Skeletal muscle tissue (tissue), 4 donors: Measurements from ENCODE around the gene RAPGEFL1. TPM values are rescaled to one million over a fixed set of nuclear protein-coding genes. Genes with fewer than 3 reads are reported as not detected.

Experiments used
- H3K27ac ChIP-seq: one replicate; pipeline ENCODE4 v1.7.0; 2013; ENCODE audit warnings: mild to moderate bottlenecking, low read depth, low read length, inconsistent platforms
- H3K27me3 ChIP-seq, 3 donors: one replicate each; pipeline ENCODE4 v1.7.0; 2013; ENCODE audit warnings: low read length in 3 of 3; ENCODE audit not compliant: control insufficient read depth in 3 of 3, insufficient read depth in 3 of 3
- H3K36me3 ChIP-seq, 3 donors: one replicate each; pipeline ENCODE4 v1.7.0; 2013; ENCODE audit warnings: low read length in 3 of 3; ENCODE audit not compliant: control insufficient read depth in 3 of 3, insufficient read depth in 3 of 3
- H3K4me1 ChIP-seq, 3 donors: one replicate each; pipeline ENCODE4 v1.7.0; 2013; ENCODE audit warnings: low read length in 3 of 3, mild to moderate bottlenecking in 3 of 3; ENCODE audit not compliant: control insufficient read depth in 3 of 3, insufficient read depth in 3 of 3
- H3K4me3 ChIP-seq, 3 donors: one replicate each; pipeline ENCODE4 v1.7.0; 2013; ENCODE audit warnings: low read length in 3 of 3
- H3K9ac ChIP-seq, 3 donors: one replicate each; pipeline ENCODE4 v1.7.0; 2013; ENCODE audit warnings: low read length in 3 of 3, mild to moderate bottlenecking in 3 of 3, moderate library complexity in 2 of 3, low read depth in 1 of 3
- H3K9me3 ChIP-seq, 3 donors: one replicate each; pipeline ENCODE4 v1.7.0; 2013; ENCODE audit warnings: low read length in 3 of 3; ENCODE audit not compliant: control insufficient read depth in 3 of 3
- total RNA-seq: library from RNA; depleted of rRNA; stranded (reverse); fragments of >200 nt; gene quantifications from one replicate; pipeline ENCODE4 v1.2.3, GENCODE V29; 2014
- donor health status: Osteomylitis.

Gene RAPGEFL1
- total RNA-seq, 1 donor from 2014 or later, result 1.0 TPM

- Histone ChIP-seq H3K27ac (no peak overlapping the region), H3K4me1 (peaks cover 5 to 23% (median 8%) of the 10 kb centered on the region in 3 donors), H3K4me3 (no peak overlapping the region), H3K9ac (no peak overlapping the region), H3K27me3 (no peaks in the 10 kb centered on the region), H3K36me3 (peaks cover 23 to 42% (median 36%) of the 10 kb centered on the region in 3 donors), H3K9me3 (no peaks in the 10 kb centered on the region)
Measured at GRCh38 chr17:40150276-40150675, 27.0 kb upstream of the RAPGEFL1 start.

- Histone ChIP-seq H3K9ac (no peak overlapping the region), H3K36me3 (peaks cover 19 to 36% (median 36%) of the 10 kb centered on the region in 3 donors), H3K9me3 (no peaks in the 10 kb centered on the region), H3K4me3 (no peak overlapping the region), H3K4me1 (peaks cover 9 to 23% (median 9%) of the 10 kb centered on the region in 3 donors), H3K27me3 (no peaks in the 10 kb centered on the region), H3K27ac (no peak overlapping the region)
Measured at GRCh38 chr17:40151414-40151963, 25.8 kb upstream of the RAPGEFL1 start.

- Histone ChIP-seq H3K4me1 (peaks cover 8 to 17% (median 14%) of the 10 kb centered on the region in 3 donors), H3K36me3 (peaks cover 15 to 26% (median 22%) of the 10 kb centered on the region in 3 donors), H3K27ac (no peak overlapping the region), H3K9ac (no peak overlapping the region), H3K9me3 (no peaks in the 10 kb centered on the region), H3K27me3 (no peaks in the 10 kb centered on the region), H3K4me3 (no peak overlapping the region)
Measured at GRCh38 chr17:40153603-40154236, 23.6 kb upstream of the RAPGEFL1 start.

- no peak overlapping the region for H3K4me3 ChIP-seq
- H3K4me1 ChIP-seq, result peaks cover 8 to 14% (median 11%) of the 10 kb centered on the region in 3 donors
- H3K36me3 ChIP-seq, result peaks cover 20 to 22% (median 21%) of the 10 kb centered on the region in 3 donors
- H3K27me3 ChIP-seq, result no peaks in the 10 kb centered on the region
- peak overlapping the region; percentile 1 for H3K27ac ChIP-seq
- no peaks in the 10 kb centered on the region for H3K9me3 ChIP-seq
- H3K9ac ChIP-seq, result no peak overlapping the region
Measured at GRCh38 chr17:40157973-40158372, 19.3 kb upstream of the RAPGEFL1 start.

- Histone ChIP-seq H3K4me3 (no peak overlapping the region), H3K9ac (no peak overlapping the region), H3K27ac (peak overlapping the region; percentile 1), H3K36me3 (peaks cover 19 to 25% (median 20%) of the 10 kb centered on the region in 3 donors), H3K27me3 (no peaks in the 10 kb centered on the region), H3K4me1 (peaks cover 8 to 11% (median 11%) of the 10 kb centered on the region in 3 donors), H3K9me3 (no peaks in the 10 kb centered on the region)
Measured at GRCh38 chr17:40158438-40159013, 18.7 kb upstream of the RAPGEFL1 start.

GRCh38 chr17:40159456-40159855, 17.8 kb upstream of the RAPGEFL1 start:
- Histone ChIP-seq H3K4me1 (peaks cover 8% of the 10 kb centered on the region in 3 donors), H3K36me3 (peaks cover 21 to 30% (median 27%) of the 10 kb centered on the region in 3 donors), H3K9me3 (no peaks in the 10 kb centered on the region), H3K27me3 (no peaks in the 10 kb centered on the region), H3K9ac (no peak overlapping the region), H3K27ac (no peak overlapping the region), H3K4me3 (no peak overlapping the region)

- Histone ChIP-seq H3K4me1 (peaks cover 0 to 10% (median 8%) of the 10 kb centered on the region in 3 donors), H3K9me3 (no peaks in the 10 kb centered on the region), H3K9ac (no peak overlapping the region), H3K4me3 (no peak overlapping the region), H3K27me3 (no peaks in the 10 kb centered on the region), H3K36me3 (peaks cover 62 to 70% (median 62%) of the 10 kb centered on the region in 3 donors), H3K27ac (peak overlapping the region; percentile 21)
Measured at GRCh38 chr17:40167685-40168261, 9.5 kb upstream of the RAPGEFL1 start.

- Histone ChIP-seq H3K27ac (peak overlapping the region; percentile 21), H3K9me3 (no peaks in the 10 kb centered on the region), H3K4me3 (no peak overlapping the region), H3K9ac (no peak overlapping the region), H3K27me3 (no peaks in the 10 kb centered on the region), H3K4me1 (peaks cover 0 to 10% (median 8%) of the 10 kb centered on the region in 3 donors), H3K36me3 (peaks cover 56 to 69% (median 61%) of the 10 kb centered on the region in 3 donors)
Measured at GRCh38 chr17:40168262-40168832, 8.9 kb upstream of the RAPGEFL1 start.

- Histone ChIP-seq H3K27ac (no peak overlapping the region), H3K9me3 (no peaks in the 10 kb centered on the region), H3K4me1 (peaks cover 0 to 10% (median 8%) of the 10 kb centered on the region in 3 donors), H3K4me3 (no peak overlapping the region), H3K27me3 (no peaks in the 10 kb centered on the region), H3K9ac (no peak overlapping the region), H3K36me3 (peaks cover 46 to 72% (median 58%) of the 10 kb centered on the region in 3 donors)
Measured at GRCh38 chr17:40170325-40170724, 6.9 kb upstream of the RAPGEFL1 start.
